MCF 10A (cell line): ENCODE data around the gene KAT6B. TPM values are rescaled to one million over a fixed set of nuclear protein-coding genes. Genes with fewer than 3 reads are reported as not detected.

Experiments used
- BruUV-seq: library from RNA; stranded (reverse); fragments of 400-500 nt; replicated peaks from 2 replicates; lab custom pipeline; 2021; lab: Mats Ljungman, UMichigan
- CTCF ChIA-PET: fragments of 300-600 bp; sonication (Branson Sonifier 250); formaldehyde crosslinking; extraction: SDS; loops from one replicate; lab custom pipeline; 2021; ENCODE audit warnings: antibody characterized with exemption, inconsistent platforms; lab: Yijun Ruan, JAX
- POLR2A ChIA-PET: fragments of 300-600, 350-650 bp; sonication (Branson Sonifier 250); formaldehyde crosslinking; extraction: SDS; loops from one replicate; lab custom pipeline; 2020; ENCODE audit warnings: antibody characterized with exemption, inconsistent platforms; lab: Yijun Ruan, JAX
- DNase-seq: peaks from one replicate; pipeline ENCODE4 v3.0.0-alpha.2; 2018; ENCODE audit not compliant: unreplicated experiment
- H3K27ac Mint-ChIP-seq: one replicate; pipeline ENCODE4 v1.8.0; 2022; ENCODE audit warnings: mild to moderate bottlenecking, low read depth, mixed read lengths; ENCODE audit not compliant: unreplicated experiment
- H3K27me3 Mint-ChIP-seq: one replicate; pipeline ENCODE4 v1.8.0; 2022; ENCODE audit warnings: mixed read lengths; ENCODE audit not compliant: insufficient read depth, unreplicated experiment
- H3K36me3 Mint-ChIP-seq: one replicate; pipeline ENCODE4 v1.8.0; 2022; ENCODE audit warnings: mild to moderate bottlenecking, moderate library complexity, mixed read lengths; ENCODE audit not compliant: insufficient read depth, unreplicated experiment
- H3K4me1 Mint-ChIP-seq: one replicate; pipeline ENCODE4 v1.8.0; 2022; ENCODE audit warnings: mixed read lengths; ENCODE audit not compliant: insufficient read depth, unreplicated experiment
- H3K4me3 Mint-ChIP-seq: one replicate; pipeline ENCODE4 v1.8.0; 2022; ENCODE audit warnings: mild to moderate bottlenecking, moderate library complexity, mixed read lengths; ENCODE audit not compliant: unreplicated experiment
- H3K9me3 Mint-ChIP-seq: one replicate; pipeline ENCODE4 v1.8.0; 2022; ENCODE audit warnings: mixed read lengths; ENCODE audit not compliant: unreplicated experiment
- intact Hi-C: fragments of 100-400 bp; cut with micrococcal nuclease; formaldehyde crosslinking; loops from 2 replicates; pipeline ENCODE4 v1.14.1; 2022
- total RNA-seq: library from RNA; stranded (reverse); gene quantifications from 2 replicates; pipeline ENCODE4 v1.2.3, GENCODE V29; 2022
- TF ChIP-seq, protein P1 (sequence below): fragments of 200-600 bp; IDR thresholded peaks from one replicate; pipeline ENCODE4 v1.8.0; 2022; ENCODE audit warnings: antibody characterized with exemption, mild to moderate bottlenecking; ENCODE audit not compliant: unreplicated experiment

Gene KAT6B
- total RNA-seq, 1 experiment from 2014 or later = 18.3 TPM

DNA sequence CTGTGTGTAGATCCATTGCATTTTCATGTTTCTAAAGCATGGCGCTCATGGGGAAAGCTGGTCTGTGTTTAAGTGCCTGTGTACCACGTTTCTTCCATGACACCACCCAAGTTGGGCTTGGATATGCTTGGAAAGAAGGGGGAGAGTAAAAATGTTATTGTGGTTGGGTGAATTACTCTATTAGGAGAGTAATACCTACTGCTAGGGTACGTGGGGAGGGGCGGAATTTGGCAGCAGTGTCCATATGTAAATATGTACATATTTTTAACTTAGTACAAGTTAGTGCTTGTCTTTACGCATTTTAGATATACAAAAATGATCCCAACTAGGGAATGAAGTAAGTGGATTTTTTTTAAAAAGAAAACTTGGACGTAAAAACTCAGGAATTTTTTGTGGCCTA lies 242.1 kb downstream of the KAT6B start:
- Mint-ChIP-seq H3K27me3 (no peaks in the 10 kb centered on the region), H3K36me3 (no peaks in the 10 kb centered on the region), H3K4me1 (peaks cover 6% of the 10 kb centered on the region), H3K27ac (no peak overlapping the region), H3K9me3 (no peaks in the 10 kb centered on the region), H3K4me3 (no peak overlapping the region)
- TF ChIP-seq, protein P1, sequence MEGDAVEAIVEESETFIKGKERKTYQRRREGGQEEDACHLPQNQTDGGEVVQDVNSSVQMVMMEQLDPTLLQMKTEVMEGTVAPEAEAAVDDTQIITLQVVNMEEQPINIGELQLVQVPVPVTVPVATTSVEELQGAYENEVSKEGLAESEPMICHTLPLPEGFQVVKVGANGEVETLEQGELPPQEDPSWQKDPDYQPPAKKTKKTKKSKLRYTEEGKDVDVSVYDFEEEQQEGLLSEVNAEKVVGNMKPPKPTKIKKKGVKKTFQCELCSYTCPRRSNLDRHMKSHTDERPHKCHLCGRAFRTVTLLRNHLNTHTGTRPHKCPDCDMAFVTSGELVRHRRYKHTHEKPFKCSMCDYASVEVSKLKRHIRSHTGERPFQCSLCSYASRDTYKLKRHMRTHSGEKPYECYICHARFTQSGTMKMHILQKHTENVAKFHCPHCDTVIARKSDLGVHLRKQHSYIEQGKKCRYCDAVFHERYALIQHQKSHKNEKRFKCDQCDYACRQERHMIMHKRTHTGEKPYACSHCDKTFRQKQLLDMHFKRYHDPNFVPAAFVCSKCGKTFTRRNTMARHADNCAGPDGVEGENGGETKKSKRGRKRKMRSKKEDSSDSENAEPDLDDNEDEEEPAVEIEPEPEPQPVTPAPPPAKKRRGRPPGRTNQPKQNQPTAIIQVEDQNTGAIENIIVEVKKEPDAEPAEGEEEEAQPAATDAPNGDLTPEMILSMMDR = no peak
- intact Hi-C loops = loop anchor here (1.0 kb wide), 1 partner anchor 13 kb away; no protein-coding TSS in a partner anchor
- DNase-seq = no peak
- POLR2A ChIA-PET = no interaction called here
- CTCF ChIA-PET = interaction anchor here (0.6 to 0.7 kb wide), 2 partner anchors 18 to 466 kb away, joined by 3 read pairs; no protein-coding TSS in a partner anchor
- BruUV-seq = no TSS peak

DNA sequence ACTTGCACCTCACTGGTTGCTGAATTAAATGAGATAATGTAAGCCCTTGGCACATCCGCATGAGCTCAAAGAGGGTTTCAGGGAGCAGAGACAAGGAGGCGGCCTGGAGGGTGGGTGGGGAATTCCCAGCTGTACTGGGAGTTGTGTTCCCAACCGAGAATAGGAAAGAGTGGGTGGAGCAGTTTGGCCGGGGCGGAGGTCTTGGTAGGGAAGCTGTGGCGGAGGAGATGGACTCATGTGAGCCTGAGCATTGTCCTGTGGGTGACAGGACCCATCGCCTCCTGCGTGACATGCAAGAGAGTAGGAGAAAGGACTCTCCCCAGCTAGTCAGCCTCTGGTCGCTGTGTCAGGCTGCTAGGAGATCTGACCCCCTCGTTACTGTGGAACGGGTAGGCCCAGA lies 244.1 kb downstream of the KAT6B start:
- Mint-ChIP-seq H3K36me3 (no peaks in the 10 kb centered on the region), H3K27ac (no peak overlapping the region), H3K9me3 (no peaks in the 10 kb centered on the region), H3K4me3 (no peak overlapping the region), H3K27me3 (no peaks in the 10 kb centered on the region), H3K4me1 (peaks cover 6% of the 10 kb centered on the region)
- BruUV-seq = no TSS peak
- POLR2A ChIA-PET = interaction anchor here (0.7 kb wide), 1 partner anchor 9 kb away, joined by 6 read pairs; no protein-coding TSS in a partner anchor
- TF ChIP-seq, protein P1 = no peak
- CTCF ChIA-PET = interaction anchor here (0.5 to 0.9 kb wide), 3 partner anchors 21 to 804 kb away, joined by 3 to 4 read pairs (median 3); no protein-coding TSS in a partner anchor
- DNase-seq = no peak
- intact Hi-C loops = no loop called here

DNA sequence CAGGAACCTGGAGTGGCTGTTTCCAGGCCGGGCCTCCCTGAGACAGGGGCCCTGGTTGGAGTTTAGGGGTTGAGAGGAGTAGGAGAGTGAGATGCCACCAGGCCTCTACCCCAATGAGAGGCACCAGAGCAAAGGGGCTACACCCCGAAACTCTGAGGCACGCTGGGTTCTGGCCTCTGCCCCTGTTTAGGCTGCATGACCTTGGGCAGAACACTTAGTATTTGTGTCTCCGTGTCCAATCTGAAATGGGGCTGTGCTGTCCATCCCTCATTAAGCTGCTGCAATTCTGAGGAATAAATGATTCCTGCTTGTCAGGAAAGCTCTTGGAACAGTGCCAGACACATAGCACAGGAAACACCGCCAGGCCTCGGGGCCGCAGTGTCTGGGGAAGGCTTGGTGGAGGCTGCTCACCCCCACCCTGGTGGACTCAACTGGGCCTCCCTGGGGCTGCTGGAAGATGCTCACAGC lies 244.6 kb downstream of the KAT6B start:
- no peak overlapping the region for H3K27ac Mint-ChIP-seq
- no peaks in the 10 kb centered on the region for H3K9me3 Mint-ChIP-seq
- H3K4me3 Mint-ChIP-seq = no peak overlapping the region

DNA sequence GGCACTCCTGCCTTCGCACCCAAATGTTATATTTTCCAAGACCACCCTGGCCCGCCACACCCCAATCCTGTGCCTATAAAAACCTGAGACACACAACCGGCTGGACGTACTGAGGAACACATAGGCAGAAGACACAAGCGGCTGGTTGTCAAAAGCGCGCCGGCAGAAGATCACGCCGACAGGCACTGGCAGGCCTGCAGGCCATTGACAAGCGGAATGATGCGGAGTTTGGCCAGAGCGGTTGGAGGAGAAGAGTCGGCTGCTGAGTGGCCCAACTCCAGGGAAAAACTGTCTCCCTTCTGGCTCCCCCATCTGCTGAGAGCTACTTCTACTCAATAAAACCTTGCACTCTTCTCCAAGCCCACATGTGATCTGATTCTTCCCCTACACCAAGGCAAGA lies 245.4 kb downstream of the KAT6B start:
- no peak for DNase-seq
- Mint-ChIP-seq H3K9me3 (no peaks in the 10 kb centered on the region), H3K27me3 (no peaks in the 10 kb centered on the region), H3K27ac (no peak overlapping the region), H3K4me3 (no peak overlapping the region), H3K36me3 (no peaks in the 10 kb centered on the region), H3K4me1 (peaks cover 6% of the 10 kb centered on the region)
- intact Hi-C loops = no loop called here
- ChIA-PET CTCF (no interaction called here), POLR2A (no interaction called here)
- BruUV-seq = no TSS peak
- TF ChIP-seq, protein P1 = no peak

More for the DNA sequence above, 244.6 kb downstream of the KAT6B start:
- intact Hi-C loops = no loop called here
- no TSS peak for BruUV-seq
- Mint-ChIP-seq H3K4me1 (peaks cover 6% of the 10 kb centered on the region), H3K36me3 (no peaks in the 10 kb centered on the region), H3K27me3 (no peaks in the 10 kb centered on the region)
- DNase-seq = no peak
- CTCF ChIA-PET = interaction anchor here (0.9 kb wide), 1 partner anchor 29 kb away, joined by 3 read pairs; no protein-coding TSS in a partner anchor
- TF ChIP-seq, protein P1 = no peak
- POLR2A ChIA-PET = interaction anchor here (0.7 kb wide), 1 partner anchor 10 kb away, joined by 6 read pairs; no protein-coding TSS in a partner anchor
